ENCODE data around the gene EPN2.

DNA sequence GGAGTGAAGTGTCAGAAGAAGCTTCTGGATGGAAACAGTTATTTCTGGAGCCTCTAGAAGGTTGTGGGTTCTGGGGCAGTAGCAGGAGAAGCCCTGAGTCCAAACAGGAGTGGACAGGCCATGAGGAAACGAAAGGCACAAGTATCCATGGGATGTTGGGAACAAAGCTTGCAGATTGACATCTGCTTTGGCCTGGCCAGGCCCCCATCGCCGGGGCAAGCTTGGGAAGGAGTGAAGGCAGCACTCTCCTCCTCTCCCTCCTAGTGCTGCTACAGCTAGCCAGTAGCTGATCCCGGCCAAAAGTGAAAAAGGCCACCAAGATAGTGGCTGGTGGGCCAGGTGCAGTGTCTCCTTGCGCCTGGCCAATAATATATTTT lies 85.0 kb downstream of the EPN2 start:
- TF ChIP-seq, protein P1, sequence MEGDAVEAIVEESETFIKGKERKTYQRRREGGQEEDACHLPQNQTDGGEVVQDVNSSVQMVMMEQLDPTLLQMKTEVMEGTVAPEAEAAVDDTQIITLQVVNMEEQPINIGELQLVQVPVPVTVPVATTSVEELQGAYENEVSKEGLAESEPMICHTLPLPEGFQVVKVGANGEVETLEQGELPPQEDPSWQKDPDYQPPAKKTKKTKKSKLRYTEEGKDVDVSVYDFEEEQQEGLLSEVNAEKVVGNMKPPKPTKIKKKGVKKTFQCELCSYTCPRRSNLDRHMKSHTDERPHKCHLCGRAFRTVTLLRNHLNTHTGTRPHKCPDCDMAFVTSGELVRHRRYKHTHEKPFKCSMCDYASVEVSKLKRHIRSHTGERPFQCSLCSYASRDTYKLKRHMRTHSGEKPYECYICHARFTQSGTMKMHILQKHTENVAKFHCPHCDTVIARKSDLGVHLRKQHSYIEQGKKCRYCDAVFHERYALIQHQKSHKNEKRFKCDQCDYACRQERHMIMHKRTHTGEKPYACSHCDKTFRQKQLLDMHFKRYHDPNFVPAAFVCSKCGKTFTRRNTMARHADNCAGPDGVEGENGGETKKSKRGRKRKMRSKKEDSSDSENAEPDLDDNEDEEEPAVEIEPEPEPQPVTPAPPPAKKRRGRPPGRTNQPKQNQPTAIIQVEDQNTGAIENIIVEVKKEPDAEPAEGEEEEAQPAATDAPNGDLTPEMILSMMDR (conservative IDR thresholded peaks at IDR 0.05), result no peak
- TF ChIP-seq EZH2 (IDR thresholded peaks at IDR 0.05; ENCODE audit: low read depth), result no peak

Measured in PC-9 (cell line).